HFF-Myc (cell line): Measurements from ENCODE around the gene LTK.

Experiments used
- DNase-seq: peaks from one replicate; pipeline ENCODE4 v3.0.0-alpha.2; 2011; ENCODE audit warnings: low read depth; ENCODE audit errors: extremely low read depth
- H3K4me3 ChIP-seq: replicated peaks from 2 replicates; pipeline ENCODE4 v1.5.1; 2011; ENCODE audit warnings: low read depth, mild to moderate bottlenecking, control low read depth, low read length
- CTCF ChIP-seq: IDR thresholded peaks from 2 replicates; pipeline ENCODE4 v1.5.1; 2012; ENCODE audit warnings: mild to moderate bottlenecking, low read depth, low read length, control low read depth; ENCODE audit errors: missing control alignments

LTK gene

GRCh38 chr15:41494190-41494921 lies 19.3 kb downstream of the LTK start:
- TF ChIP-seq CTCF, result no peak
- DNase-seq, result no peak
- peak overlapping the region; percentile 34 for H3K4me3 ChIP-seq

- DNase-seq, result no peak
- TF ChIP-seq CTCF, result no peak
- peak overlapping the region; percentile 34 for H3K4me3 ChIP-seq
These were observed 19.8 kb downstream of the LTK start for GRCh38 chr15:41493902-41494189.

GRCh38 chr15:41493205-41493901 lies 20.3 kb downstream of the LTK start, which contains the start of gene ITPKA:
Gene ITPKA, plus strand, starts transcription at chr15:41493874. Its CDS starts 54 bp downstream, at chr15:41493928.
- peak within 1 kb of the TSS; percentile 45 for H3K4me3 ChIP-seq
- DNase-seq, result no peak
- TF ChIP-seq CTCF, result no peak

GRCh38 chr15:41492597-41493204 lies 20.9 kb downstream of the LTK start:
- peak overlapping the region; percentile 45 for H3K4me3 ChIP-seq
- TF ChIP-seq CTCF, result no peak
- DNase-seq, result no peak

- no peak for TF ChIP-seq CTCF
- H3K4me3 ChIP-seq, result no peak overlapping the region
- DNase-seq, result no peak
These were observed 21.7 kb downstream of the LTK start for GRCh38 chr15:41491889-41492288.

GRCh38 chr15:41490355-41490754 lies 23.3 kb downstream of the LTK start:
- peak; percentile 93 for DNase-seq
- TF ChIP-seq CTCF, result no peak
- no peak overlapping the region for H3K4me3 ChIP-seq
